LNCAP (cell line): ENCODE measurements around the gene RAB40A.

Experiments used
- CTCF ChIP-seq: fragments of 450-650 bp; IDR thresholded peaks from 2 replicates; pipeline ENCODE4 v1.5.1; 2017; ENCODE audit warnings: mild to moderate bottlenecking

The RAB40A gene

GRCh38 chrX:103498786-103499185 lies 20.5 kb downstream of the RAB40A start:
- TF ChIP-seq CTCF, result no peak

GRCh38 chrX:103495786-103496185 lies 23.5 kb downstream of the RAB40A start:
- no peak for TF ChIP-seq CTCF

GRCh38 chrX:103489733-103490132 lies 29.6 kb downstream of the RAB40A start:
- TF ChIP-seq CTCF, result peak; percentile 56; the same call in 1 of the 2 replicates

- no peak for TF ChIP-seq CTCF
Observed at GRCh38 chrX:103488794-103489193, 30.5 kb downstream of the RAB40A start.

GRCh38 chrX:103488332-103488731 lies 31.0 kb downstream of the RAB40A start:
- TF ChIP-seq CTCF, result 0 out of 2 replicates have a peak, but pooled peaks have one; percentile 25

GRCh38 chrX:103483720-103484119 lies 35.6 kb downstream of the RAB40A start:
- TF ChIP-seq CTCF, result no peak

- TF ChIP-seq CTCF, result no peak
Observed at GRCh38 chrX:103480526-103480925, 38.8 kb downstream of the RAB40A start.

GRCh38 chrX:103477496-103477895 lies 41.8 kb downstream of the RAB40A start:
- TF ChIP-seq CTCF, result no peak
